HG03469 (cell line): Measurements from ENCODE around the gene RERE.

Source experiments
- ATAC-seq: cut with Tn5 transposase; IDR thresholded peaks from one replicate; pipeline ENCODE4 v1.9.1; 2021; ENCODE audit warnings: mild to moderate bottlenecking, moderate library complexity, moderate number of reproducible peaks; ENCODE audit not compliant: unreplicated experiment

RERE gene

DNA sequence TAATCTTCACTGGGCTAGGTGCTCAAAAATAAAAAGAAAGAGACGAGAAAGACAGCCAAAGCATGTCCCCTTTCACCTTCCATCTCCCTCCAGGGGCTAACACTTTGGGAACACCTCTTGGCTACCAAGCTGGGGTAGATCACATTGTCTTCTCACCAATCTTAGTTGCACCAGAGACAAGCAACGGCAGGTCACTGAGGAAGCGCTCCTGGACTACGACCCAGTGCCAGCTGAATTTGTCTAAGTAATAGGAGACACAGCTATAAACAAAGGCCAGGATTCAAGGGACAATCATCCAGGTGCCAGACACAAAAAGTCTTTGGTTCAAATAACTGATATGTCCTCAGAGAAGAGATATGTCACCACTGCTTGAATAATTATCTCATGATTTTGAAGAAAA is 399.1 kb downstream of the RERE start:
- no peak for ATAC-seq

DNA sequence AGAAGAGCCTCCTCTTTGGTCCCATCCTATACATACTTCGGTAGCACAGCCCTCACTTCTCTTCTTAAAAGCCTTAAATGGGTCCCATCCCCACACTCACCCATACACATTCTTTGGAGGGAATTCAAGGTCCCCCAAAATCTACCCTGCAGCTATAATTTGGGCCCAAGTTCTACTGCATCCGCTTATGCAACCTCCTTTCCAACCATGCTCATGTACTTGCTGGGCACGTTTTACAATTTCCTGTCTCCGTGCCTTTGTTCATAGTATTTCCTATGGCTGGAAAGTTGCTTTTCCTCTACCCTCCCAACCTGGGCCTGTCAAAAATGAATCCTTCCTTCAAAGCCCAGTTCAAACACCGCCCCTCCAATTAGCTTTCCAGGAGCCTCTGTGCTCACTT is 399.8 kb downstream of the RERE start:
- ATAC-seq = no peak

DNA sequence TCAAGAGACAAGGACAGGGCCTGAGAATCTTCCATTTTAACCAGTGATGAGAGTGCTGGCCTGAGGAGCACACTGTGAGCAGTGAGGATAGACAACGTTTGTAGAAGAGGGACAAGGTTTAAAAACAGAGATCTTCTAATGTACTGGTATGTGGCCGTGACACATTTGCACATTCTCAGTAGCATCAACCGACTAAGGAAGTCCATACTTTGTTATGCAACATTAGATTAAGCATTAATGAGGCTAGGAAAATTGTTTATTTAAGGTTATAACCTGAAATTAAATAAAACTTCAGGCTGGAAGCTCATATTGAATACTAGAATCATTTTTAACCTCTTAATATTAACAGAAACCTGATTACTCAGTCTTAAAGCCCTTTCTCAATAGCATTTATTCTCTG is 400.6 kb downstream of the RERE start:
- no peak for ATAC-seq

DNA sequence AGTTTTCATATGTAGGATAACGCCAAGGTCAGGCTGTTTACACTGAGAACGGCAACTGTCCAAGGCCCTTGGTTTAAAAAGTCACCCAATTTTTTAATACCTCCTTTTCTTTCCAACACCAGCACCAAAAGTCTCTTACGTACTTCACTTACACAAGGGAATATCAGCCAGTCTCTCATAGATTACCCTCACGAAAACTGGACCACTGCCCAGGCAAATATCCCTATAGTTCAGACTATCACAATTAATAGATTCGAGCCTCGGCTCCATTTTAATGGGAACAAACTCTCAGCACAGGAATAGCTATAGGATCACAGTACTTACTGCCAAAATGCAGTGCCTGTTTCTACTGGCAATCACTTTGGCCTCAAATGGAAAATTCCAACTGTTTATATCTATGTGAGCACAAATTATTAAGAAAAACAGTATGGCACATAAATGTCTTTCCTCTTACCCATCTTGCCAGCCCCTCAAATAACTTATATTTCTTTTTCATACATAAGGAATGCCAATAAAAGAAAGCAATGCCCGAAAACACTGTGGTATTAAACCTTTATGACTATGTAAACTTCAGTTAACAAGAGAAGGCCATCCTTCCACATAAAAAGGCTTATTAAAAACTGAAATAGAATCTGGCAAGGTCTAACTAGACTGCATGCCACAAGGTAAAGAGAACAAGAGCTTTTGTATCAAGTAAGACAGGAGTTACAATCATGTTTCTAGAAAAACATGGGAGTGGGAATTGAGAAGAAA is 401.7 kb downstream of the RERE start:
- ATAC-seq = no peak

DNA sequence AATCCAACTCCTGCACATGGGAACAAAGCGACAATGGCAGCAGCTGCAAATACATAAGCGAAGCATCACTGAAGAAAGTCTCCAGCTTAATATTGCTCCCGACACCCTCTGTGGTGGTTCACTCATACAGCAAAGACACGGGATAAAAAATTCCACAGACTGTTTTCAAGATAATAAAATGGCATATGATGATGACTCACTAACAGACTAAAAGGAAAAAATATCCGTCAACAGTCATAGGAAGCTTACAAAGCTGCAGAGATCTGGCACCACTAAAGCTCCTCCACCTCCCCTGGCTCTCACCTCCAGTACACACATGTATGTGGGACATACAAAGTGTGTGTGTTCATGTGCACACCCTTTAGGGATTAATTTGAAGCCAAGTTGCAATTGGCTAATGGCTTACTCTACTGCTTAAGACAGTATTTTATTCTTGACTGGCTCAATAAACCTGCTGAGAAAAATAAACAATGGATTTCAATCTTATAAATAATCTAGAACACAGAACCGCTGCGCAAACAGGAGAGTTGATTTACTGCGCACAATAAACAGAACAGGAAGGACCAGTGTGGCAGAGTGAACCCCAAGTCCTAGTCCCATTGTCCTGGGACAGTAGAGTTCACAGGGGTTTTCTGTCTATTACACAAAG is 405.1 kb downstream of the RERE start:
- ATAC-seq = no peak

DNA sequence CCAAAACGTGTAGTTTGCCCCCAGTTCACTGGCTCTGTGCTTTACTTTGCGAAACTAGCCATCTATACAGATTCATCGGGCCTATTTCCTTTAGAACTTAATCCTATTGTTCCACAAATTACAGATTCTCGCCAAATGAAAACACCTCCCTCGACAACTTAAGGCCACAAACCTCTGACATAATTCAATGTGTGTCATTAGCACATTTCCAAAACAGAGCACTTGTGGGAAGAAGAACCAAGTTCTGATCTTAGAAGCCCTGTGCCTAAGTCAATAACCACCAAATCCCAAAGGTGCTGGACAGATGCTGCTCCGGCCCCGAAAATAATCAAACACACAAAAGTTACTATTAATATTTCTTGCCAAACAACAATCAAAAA is 405.6 kb downstream of the RERE start:
- no peak for ATAC-seq

DNA sequence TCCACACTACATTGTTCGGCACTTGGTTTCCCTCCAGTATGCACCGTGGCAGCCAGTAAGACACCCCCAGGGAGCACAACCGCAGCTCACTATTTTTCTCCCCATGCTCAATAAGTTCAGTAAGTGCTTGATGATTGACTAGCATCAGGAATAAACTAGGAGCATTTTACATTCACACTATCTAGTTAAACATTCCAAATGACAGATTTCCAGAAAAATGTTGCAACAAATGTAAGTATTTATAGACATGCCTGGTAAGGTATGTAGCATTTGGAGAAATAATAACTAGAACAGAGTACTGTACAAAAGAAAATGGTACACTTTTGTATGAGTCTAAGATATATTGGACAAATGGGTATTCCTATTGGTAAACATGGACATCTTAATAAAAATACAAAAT is 406.6 kb downstream of the RERE start:
- ATAC-seq = no peak

DNA sequence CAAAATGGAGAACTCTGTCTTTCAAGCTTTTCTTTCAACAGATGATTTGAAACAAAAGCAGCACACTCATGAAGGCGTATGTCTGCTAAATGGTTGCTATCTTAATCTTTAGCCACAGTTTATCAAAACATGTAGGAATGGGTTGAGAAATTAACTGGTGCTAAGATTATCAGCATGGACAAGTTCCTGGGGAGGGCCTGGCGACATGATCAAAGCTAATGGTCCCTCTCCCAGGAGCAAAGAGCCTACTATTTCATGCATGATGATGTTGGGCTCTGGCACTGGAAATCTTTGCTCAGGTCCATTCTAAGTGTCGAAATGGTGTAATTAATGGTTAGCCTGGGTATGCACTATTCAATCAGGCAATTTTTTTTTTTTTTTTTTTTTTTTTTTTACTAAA is 407.8 kb downstream of the RERE start:
- ATAC-seq = no peak

DNA sequence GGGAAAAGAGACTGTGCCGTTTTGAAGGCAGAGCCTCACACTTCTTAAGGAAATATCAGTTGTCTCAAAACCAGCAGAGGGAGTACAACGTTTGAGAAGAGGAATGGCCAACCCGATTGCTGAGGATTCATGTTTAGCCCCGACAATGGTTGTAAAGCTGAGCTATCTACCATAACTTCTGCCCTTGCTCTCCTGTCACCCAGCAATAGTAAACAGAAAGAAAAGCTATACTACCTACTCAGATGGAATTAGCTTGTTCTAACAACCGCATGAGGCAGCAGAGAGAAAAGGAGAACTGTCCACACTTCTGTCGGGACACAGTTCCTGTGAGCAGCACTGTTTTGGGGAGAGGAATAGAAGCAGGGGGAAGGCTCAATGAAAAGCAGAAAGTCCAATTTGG is 408.3 kb downstream of the RERE start:
- no peak for ATAC-seq

DNA sequence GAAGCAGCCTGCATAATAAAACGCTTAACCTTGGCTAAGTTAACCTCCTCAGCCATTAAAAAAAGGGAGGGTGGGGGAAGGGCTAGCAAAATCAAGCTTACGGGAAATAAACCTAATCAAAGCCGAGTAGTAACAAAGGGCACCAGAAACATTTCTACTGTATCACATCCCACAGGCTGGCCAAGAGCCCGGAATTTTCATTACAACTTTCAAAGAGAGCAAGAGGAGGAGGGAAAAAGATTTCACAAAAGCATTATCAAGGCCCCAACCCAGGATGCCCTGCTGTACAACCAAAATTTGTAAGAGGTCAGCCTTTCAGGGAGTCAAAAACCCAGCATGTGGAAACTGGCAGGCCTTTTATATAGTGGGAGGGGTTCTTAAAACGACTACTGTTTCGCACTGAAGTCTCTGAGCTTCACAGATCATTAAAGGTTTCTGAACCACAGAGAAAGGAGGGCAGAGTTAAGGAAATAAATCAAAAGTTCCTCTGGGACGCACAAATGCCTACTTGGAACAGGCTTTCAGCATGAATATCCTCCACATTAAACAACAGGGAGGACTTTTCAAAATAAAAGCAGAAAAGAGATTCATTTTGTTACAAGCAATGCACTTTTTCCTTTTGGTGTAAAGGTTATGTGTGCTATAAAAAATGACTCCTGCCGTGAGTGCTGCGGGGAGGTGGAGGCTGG is 409.1 kb downstream of the RERE start:
- no peak for ATAC-seq

DNA sequence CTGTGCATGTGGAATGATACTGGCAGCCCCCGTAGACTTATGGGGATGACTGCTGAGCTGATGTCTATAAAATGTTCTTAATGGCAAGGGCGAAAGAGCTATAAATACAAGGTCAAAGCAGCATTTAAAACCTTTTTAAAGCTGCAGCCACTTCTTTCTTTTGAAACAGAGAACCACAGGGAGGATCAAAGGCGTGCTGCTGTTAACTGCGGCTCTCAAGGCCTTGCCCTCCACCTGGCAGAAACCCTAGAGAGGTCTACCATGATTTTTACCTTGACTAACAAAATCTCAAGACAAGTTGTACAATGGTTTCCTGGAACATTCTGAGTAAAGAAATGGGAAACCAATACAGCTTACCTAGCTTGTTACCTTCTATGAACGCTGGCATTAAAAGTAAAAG is 409.8 kb downstream of the RERE start:
- no peak for ATAC-seq

DNA sequence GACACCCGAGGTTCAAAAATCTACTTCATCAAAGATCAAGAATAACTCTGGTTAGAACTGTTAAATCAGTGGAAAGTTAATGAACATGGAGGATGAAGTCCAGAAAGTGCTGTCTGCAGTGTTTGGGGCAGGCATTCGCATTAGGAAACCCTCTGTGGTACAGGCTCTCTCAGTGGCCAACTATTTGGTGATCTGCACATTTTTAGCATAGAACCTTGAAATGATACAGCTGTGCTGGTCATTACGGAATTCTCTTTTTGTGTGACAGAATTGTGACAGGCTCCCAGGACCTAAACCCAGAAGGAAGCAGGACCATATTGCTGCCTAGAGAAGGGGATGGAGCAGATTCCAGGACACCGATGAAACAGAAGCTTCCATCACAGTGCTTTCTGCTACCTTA is 410.5 kb downstream of the RERE start:
- ATAC-seq = no peak

DNA sequence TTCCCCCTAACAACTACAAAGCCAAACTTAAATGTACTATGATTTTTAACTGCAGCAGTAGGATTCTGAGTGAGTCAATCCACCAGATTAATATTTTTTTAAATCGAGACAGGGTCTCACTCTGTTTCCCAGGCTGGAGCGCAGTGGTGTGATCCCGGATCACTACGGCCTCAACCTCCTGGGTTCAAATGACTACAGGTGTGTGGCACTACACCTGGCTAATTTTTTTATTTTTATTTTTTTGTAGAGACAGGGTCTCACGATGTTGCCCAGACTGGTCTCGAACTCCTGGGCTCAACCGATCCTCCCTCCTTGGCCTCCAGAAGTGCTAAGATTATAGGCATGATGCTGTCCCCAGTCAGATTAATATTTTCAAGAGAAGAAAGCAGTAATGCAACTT is 411.4 kb downstream of the RERE start:
- ATAC-seq = no peak

DNA sequence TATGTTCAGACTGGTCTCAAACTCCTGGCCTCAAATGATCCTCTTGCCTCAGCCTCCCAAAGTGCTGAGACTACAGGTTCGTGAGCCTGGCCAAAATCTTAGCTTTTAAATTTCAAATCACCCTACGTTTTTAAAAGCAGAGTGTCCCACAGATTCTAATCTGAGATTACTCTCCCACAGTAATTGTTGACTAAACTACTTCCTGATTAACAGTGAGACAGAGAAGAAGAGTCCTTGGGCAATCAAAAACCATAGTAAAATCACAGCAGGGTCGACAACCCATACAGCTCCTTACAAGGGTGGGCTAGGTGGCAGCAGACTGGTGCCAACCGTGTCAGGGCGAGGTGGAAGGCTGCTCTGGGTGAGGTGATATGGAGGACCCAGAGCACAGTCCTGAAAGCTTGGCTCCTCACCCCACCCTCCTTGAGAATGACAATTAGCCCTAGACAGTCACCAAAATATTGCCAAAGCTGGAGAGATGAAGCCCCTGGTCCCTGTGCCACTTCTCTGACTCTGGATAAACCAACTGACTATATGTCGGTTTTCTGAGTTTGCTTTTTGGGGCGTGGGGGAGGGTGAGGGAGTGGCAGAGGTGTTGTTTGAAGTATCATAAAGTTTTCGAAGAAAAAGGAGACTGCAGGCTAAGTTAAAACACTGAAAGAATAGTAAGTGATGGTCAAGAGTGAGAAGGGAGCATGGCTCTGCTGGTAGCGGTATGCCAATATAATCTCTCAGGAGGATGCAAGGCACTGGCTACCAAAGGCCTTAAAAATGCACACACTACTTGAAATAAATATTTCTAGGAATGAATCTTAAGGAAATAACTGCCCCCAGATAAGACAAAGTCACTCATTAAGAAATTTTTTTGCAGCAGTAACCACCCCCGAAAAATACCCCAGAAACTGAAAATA is 412.7 kb downstream of the RERE start:
- ATAC-seq = no peak

DNA sequence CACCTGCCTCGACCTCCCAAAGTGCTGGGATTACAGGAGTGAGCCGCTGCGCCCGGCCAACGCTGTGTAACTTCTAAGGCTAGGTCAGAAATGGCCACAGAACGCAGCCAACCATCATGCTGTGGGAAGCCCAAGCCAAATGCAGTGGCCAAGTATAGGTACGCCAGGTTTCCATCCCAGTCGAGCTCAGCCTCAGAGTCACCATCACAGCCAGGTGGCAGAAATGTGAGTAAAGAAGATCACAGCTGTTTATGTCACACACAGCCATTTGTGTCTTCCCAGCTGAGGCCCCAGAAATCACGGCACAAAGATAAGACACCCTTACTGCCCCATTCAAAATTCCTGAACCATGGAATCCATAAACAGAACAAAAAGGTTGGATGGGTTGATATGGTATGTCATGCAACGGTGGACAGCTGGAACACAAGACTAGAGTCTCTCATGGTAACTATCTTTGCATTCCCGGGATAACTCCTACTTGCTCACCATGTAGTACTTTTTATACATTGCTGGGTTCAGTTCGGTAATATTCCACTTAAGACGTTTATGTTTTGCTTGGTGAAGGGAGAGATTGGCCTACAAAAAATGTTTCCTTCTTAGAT is 415.2 kb downstream of the RERE start:
- no peak for ATAC-seq

DNA sequence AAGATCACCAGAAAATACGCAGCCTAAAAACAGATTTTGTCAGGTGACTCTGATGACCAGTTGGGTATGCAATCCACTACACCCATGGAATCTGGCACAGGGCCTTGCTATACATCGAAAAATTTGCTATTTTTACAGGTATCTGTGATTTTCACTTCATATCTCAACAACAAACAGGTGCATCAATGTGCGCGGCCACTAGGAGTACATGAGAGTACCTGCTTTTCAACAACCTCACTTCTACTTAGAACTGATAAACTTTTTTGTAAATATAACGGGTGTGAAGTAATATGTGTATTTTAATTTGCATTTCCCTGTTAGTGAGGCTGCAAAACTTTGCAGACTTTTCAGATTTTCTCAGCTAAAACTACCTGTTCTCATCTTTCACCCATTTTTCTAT is 418.8 kb downstream of the RERE start:
- ATAC-seq = no peak

DNA sequence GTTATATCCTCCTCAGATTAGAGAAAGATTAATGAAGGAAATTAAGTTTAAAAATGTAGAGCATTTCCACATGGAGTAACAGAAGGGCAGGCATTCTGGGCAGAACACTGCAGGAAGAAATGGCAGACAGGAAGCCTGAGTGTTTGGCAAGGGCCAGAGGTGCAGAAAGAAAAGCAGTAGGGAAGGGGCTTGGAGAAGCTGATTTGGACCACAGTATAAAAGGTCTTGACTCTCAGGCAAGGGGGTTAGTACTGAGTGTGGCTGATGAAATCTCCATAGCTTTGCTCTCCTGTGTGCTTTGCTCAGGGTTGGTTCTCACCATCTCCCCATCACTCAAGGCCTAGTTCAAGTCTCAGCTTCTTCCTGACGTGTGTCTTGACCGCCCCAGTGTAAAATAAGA is 419.4 kb downstream of the RERE start:
- no peak for ATAC-seq

DNA sequence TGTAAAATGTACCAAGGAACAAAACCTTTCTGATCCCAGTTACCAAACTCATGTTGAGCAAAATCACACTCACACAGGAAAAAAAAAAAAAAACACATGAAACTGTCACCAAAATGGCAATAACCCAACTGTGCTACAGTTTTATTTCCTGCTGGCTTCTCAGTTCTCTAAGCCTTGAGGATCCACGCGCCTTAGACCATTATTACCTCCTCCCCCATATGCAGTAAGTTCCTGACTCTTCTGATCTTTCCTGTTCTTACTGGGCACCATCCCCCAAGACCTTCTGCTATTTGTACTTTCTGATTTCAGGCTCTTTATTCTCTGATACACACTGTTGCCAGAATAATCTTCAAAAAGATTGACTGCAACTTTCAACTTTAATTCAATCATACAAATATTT is 419.9 kb downstream of the RERE start:
- ATAC-seq = no peak

DNA sequence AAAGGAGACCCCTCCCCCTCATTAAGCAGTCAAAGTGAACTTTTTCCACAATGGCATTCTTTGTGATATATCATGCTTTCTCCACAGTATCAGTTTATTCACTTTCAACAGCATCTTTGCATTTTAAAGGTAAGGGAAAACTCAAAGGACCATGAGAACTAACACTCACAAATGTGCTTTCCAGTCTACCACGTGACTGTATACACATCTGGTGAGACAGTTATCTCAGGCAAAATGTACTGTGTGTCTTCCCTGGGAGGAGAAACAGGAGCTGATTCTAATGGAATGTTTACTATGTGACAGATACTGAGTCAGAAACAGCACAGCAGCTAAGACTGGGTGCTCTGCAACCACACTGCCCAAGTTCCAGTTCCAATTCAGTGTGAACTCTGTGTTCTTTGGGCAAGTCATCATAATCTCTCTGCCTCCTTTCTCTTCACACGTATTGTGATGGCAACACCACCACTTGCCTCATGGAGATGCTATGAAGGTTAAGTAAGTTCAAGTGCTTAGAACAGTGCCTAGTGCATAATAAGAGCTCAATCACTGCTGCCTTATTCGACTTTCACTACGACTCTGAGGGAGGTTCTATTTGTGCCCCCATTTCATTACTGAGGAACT is 420.5 kb downstream of the RERE start:
- no peak for ATAC-seq

DNA sequence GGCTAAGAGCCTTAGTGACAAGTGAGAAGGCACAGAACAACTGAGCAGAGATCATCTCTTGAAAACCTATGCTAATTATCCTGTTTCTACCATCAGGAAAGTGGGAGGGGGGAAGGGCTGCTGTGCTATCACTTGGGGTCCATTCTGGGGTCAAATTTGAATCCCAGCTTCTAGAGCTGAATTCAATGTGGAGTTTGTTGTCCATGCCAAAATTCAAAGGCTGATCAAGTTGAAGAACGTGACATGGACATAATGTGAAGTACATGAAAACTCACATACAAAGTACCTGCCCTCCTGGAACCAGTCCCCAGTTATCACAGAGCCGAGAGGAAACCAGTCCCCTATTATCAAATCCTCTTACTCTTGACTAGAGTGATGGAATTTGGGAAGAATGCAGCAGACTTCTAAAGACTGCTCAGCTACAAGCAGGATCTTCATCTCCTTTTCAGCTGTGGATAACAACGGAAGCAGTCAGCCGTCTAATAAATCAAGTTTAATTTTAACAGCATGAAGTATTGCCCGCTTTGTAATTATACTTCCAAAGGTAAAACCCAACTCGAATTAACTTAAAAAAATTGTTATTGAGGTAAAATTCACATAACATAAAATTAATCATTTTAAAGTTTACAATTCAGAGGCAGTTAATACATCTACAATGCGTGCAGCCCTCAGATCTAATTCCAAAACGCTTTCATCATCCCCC is 421.2 kb downstream of the RERE start:
- no peak for ATAC-seq
